ENCODE results near the gene PIAS4.

GRCh38 chr19:4038057-4038456 is 30.5 kb downstream of the PIAS4 start:
- TF ChIP-seq EP300 (IDR thresholded peaks at IDR 0.05) (no peak), CTCF (IDR thresholded peaks at IDR 0.05) (no peak), POLR2A (IDR thresholded peaks at IDR 0.05) (no peak)
